PC-3 (cell line): ENCODE data around the gene OTOF. TPM values are rescaled to one million over a fixed set of nuclear protein-coding genes. Genes with fewer than 3 reads are reported as not detected.
A peak's percentile ranks its signal among the peaks of the same experiment; 100 is the strongest.
"Not testable (repeated sequence)": the region's sequence is repeated elsewhere in the genome, so short reads cannot be mapped to it uniquely, and the experiment has no call there.

Experiments
- ATAC-seq: fragments of 200-7000 bp; cut with Tn5 transposase; 2 replicates; pipeline ENCODE4 v1.9.1; 2020; ENCODE audit warnings: mild to moderate bottlenecking, moderate library complexity
- BruUV-seq: library from RNA; stranded (reverse); fragments of 400-500 nt; replicated peaks from 2 replicates; lab custom pipeline; 2021; lab: Mats Ljungman, UMichigan
- CTCF ChIA-PET: fragments of 300-600 bp; sonication (Branson Sonifier 250); formaldehyde crosslinking; loops from one replicate; lab custom pipeline; 2022; ENCODE audit warnings: antibody characterized with exemption; lab: Charles Lee
- POLR2A ChIA-PET: fragments of 300-600 bp; sonication (Branson Sonifier 250); formaldehyde crosslinking; loops from one replicate; lab custom pipeline; 2022; ENCODE audit warnings: antibody characterized with exemption; ENCODE audit not compliant: unreplicated experiment; lab: Charles Lee
- DNase-seq: peaks from one replicate; pipeline ENCODE4 v3.0.0-alpha.2; 2015
- H2AFZ ChIP-seq: fragments of 300-600 bp; sonication (generic); 2 replicates; pipeline ENCODE4 v1.6.0; 2016; ENCODE audit warnings: antibody characterized with exemption, low read length
- H3F3A ChIP-seq: fragments of 300-600 bp; sonication (generic); one replicate; pipeline ENCODE4 v1.6.0; 2017; ENCODE audit warnings: antibody characterized with exemption, low read length, control low read depth, mild to moderate bottlenecking; ENCODE audit not compliant: unreplicated experiment
- H3K27ac ChIP-seq: fragments of 300-600 bp; sonication (generic); 2 replicates; pipeline ENCODE4 v1.5.1; 2016; ENCODE audit warnings: mild to moderate bottlenecking, low read length
- H3K27me3 ChIP-seq: fragments of 300-600 bp; sonication (generic); 2 replicates; pipeline ENCODE4 v1.6.1; 2016; ENCODE audit warnings: low read length, mixed read lengths
- H3K36me3 ChIP-seq: fragments of 300-600 bp; sonication (generic); 2 replicates; pipeline ENCODE4 v1.6.1; 2016; ENCODE audit warnings: low read depth, mixed run types, low read length, mixed read lengths
- H3K4me1 ChIP-seq: fragments of 300-600 bp; sonication (generic); 2 replicates; pipeline ENCODE4 v1.5.1; 2016; ENCODE audit warnings: low read length; ENCODE audit not compliant: insufficient read depth
- H3K4me2 ChIP-seq: fragments of 300-600 bp; sonication (generic); 2 replicates; pipeline ENCODE4 v1.6.0; 2016; ENCODE audit warnings: low read length
- H3K4me3 ChIP-seq: fragments of 300-600 bp; sonication (generic); 2 replicates; pipeline ENCODE4 v1.5.1; 2016; ENCODE audit warnings: mild to moderate bottlenecking, low read length, mixed read lengths
- H3K79me2 ChIP-seq: fragments of 300-600 bp; sonication (generic); 2 replicates; pipeline ENCODE4 v1.6.1; 2017; ENCODE audit warnings: low read length, mixed read lengths
- H3K9ac ChIP-seq: fragments of 300-600 bp; sonication (generic); 2 replicates; pipeline ENCODE4 v1.6.0; 2016; ENCODE audit warnings: mild to moderate bottlenecking, low read length
- H3K9me2 ChIP-seq: fragments of 300-600 bp; sonication (generic); replicated peaks from 2 replicates; pipeline ENCODE4 v1.6.1; 2016; ENCODE audit warnings: mixed run types, low read length, mixed read lengths
- H3K9me3 ChIP-seq: fragments of 300-600 bp; sonication (generic); 2 replicates; pipeline ENCODE4 v1.6.1; 2016; ENCODE audit warnings: low read length, mixed read lengths
- H4K20me1 ChIP-seq: fragments of 300-600 bp; sonication (generic); 2 replicates; pipeline ENCODE4 v1.6.1; 2016; ENCODE audit warnings: low read length, mixed read lengths
- CTCF ChIP-seq: fragments of 300-600 bp; sonication (generic); conservative IDR thresholded peaks from 2 replicates; pipeline ENCODE4 v1.5.1; 2017; ENCODE audit warnings: antibody characterized with exemption, low read depth, mild to moderate bottlenecking, low read length
- EZH2 ChIP-seq: fragments of 300-600 bp; sonication (generic); IDR thresholded peaks from one replicate; pipeline ENCODE4 v1.6.1; 2017; ENCODE audit warnings: antibody characterized with exemption, mild to moderate bottlenecking, low read length; ENCODE audit not compliant: unreplicated experiment
- EZH2phosphoT487 ChIP-seq: fragments of 300-600 bp; sonication (generic); IDR thresholded peaks from 2 replicates; pipeline ENCODE4 v1.6.1; 2018; ENCODE audit warnings: mild to moderate bottlenecking, antibody characterized with exemption, low read length, borderline replicate concordance
- intact Hi-C: fragments of 100-400 bp; cut with micrococcal nuclease; formaldehyde crosslinking; loops from 2 replicates; pipeline ENCODE4 v1.9.0; 2023
- total RNA-seq: library from RNA; depleted of rRNA; stranded (reverse); fragments of >200 nt; gene quantifications from 2 replicates; pipeline ENCODE4 v1.2.3, GENCODE V29; 2014

Gene OTOF
- total RNA-seq, 1 experiment from 2014 or later: not detected

DNA sequence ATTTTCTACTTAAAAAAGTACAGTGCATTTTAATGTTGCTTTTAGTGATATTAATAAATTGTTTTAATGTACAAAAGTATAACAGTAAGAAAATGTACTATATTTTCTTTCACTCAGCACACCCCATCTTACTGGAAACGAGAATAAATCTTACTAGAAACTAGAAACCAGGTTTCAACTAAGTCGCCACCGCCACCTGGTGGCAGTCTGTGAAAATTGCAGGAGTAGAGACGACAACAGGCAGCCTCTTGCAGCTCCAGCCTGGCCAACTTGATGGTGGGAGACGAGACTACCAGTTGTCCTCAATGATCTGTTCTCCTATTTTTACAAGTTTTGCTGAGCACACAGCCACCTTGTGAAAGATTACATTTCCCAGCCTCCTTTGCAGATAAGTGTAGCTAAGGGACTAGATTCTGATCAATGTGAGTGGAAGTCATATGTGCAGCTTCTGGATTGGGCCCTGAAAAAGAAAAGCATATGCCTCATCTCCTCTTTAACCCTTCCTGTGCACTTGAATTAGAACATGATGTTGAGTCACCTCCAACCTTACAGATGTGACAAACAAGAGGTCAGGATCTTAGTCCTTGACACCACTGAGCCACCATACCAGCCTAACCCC lies 8.7 kb downstream of the OTOF start:
- Histone ChIP-seq H3F3A (no peaks in the 10 kb centered on the region), H3K9me2 (no peaks in the 10 kb centered on the region), H4K20me1 (no peaks in the 10 kb centered on the region), H3K9me3 (no peaks in the 10 kb centered on the region), H3K79me2 (no peaks in the 10 kb centered on the region), H3K4me3 (no peak overlapping the region), H3K36me3 (no peaks in the 10 kb centered on the region), H2AFZ (no peak overlapping the region), H3K27ac (no peak overlapping the region), H3K27me3 (no peaks in the 10 kb centered on the region), H3K4me2 (no peak overlapping the region), H3K4me1 (no peaks in the 10 kb centered on the region), H3K9ac (no peak overlapping the region)
- POLR2A ChIA-PET: no interaction called here
- no peak for TF ChIP-seq EZH2phosphoT487
- TF ChIP-seq CTCF: peak; percentile 91
- intact Hi-C loops: loop anchor here (1.0 to 2.0 kb wide), 2 partner anchors 122 to 139 kb away; partner anchors contain the start of genes ADGRF3 and SELENOI
- no TSS peak for BruUV-seq
- DNase-seq (peak; percentile 91), ATAC-seq (peak; percentile 76)
- CTCF ChIA-PET: interaction anchor here (0.5 to 1.2 kb wide), 2 partner anchors 94 to 108 kb away, joined by 3 to 8 read pairs; no protein-coding TSS in a partner anchor

GRCh38 chr2:26468544-26468943 lies 9.4 kb downstream of the OTOF start:
- H3K27me3 ChIP-seq, H2AFZ ChIP-seq, H3K9ac ChIP-seq, H4K20me1 ChIP-seq, H3K4me1 ChIP-seq, H3K9me2 ChIP-seq, BruUV-seq, H3K4me3 ChIP-seq, H3K79me2 ChIP-seq, H3K4me2 ChIP-seq, H3F3A ChIP-seq, H3K9me3 ChIP-seq, H3K27ac ChIP-seq, POLR2A ChIA-PET, H3K36me3 ChIP-seq, ATAC-seq, DNase-seq: not testable (repeated sequence)
- CTCF ChIA-PET: interaction anchor here (1.2 kb wide), 1 partner anchor 109 kb away, joined by 3 read pairs; no protein-coding TSS in a partner anchor
- intact Hi-C loops: loop anchor here (2.0 kb wide), 1 partner anchor 122 kb away; the partner anchor contains the start of genes ADGRF3 and SELENOI

- ChIA-PET POLR2A (no interaction called here), CTCF (no interaction called here)
- Histone ChIP-seq H2AFZ (no peak overlapping the region), H3K9ac (no peak overlapping the region), H3K4me3 (no peak overlapping the region), H3K4me1 (no peaks in the 10 kb centered on the region), H4K20me1 (no peaks in the 10 kb centered on the region), H3K79me2 (no peaks in the 10 kb centered on the region), H3K27me3 (no peaks in the 10 kb centered on the region), H3K27ac (no peak overlapping the region), H3K4me2 (no peak overlapping the region), H3F3A (no peaks in the 10 kb centered on the region), H3K9me2 (no peaks in the 10 kb centered on the region), H3K36me3 (no peaks in the 10 kb centered on the region), H3K9me3 (no peaks in the 10 kb centered on the region)
- intact Hi-C loops: no loop called here
- ATAC-seq (no peak), DNase-seq (no peak)
- no TSS peak for BruUV-seq
- TF ChIP-seq CTCF (no peak), EZH2phosphoT487 (no peak), EZH2 (no peak)
Measured at GRCh38 chr2:26466662-26467310, 11.1 kb downstream of the OTOF start.
